ENCODE results near the gene SFXN1.

SFXN1 gene

GRCh38 chr5:175554296-175554695 lies 75.9 kb downstream of the SFXN1 start:
- Histone ChIP-seq H3K27me3 (ENCODE audit: control insufficient read depth, insufficient read depth, low read length) (no peaks in the 10 kb centered on the region), H3K4me1 (ENCODE audit: control insufficient read depth, insufficient read depth, low read length) (no peaks in the 10 kb centered on the region), H3K4me3 (ENCODE audit: low read length) (no peak overlapping the region), H3K9ac (ENCODE audit: low read length) (no peak overlapping the region), H3K36me3 (ENCODE audit: control insufficient read depth, insufficient read depth, low read length) (no peaks in the 10 kb centered on the region), H3K9me3 (ENCODE audit: control insufficient read depth, low read length) (no peaks in the 10 kb centered on the region)

DNA sequence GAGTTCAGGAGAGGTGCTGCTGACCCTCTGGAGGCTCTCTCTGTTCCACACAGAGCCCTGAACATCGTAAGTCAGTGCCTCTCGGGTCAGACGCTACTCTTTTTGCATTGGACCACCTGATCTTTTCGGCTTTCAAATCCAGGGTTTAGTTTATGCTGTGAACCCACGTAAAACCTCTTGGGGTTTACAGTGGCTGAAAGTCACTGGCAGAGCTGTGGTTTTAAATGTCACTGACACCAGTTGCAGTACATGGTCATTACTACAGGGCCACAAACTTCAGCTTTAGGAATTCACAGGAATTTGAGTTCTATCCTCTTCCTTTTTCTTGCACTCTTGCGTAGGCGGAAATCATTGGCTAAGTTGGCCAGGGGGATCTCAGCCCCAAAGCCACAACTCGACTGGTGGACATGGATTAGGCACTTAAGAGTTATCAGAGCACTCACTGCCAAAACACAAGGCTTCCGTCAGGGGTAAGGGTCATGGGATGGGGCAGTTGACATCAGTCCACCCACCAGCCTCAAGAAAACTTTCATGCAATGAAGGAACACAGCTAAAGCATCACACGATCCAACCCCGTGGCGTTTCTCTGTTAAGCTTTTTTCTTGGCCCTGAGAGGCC lies 76.9 kb downstream of the SFXN1 start:
- no peak overlapping the region for H3K9ac ChIP-seq (ENCODE audit: low read length)
- no peaks in the 10 kb centered on the region for H3K9me3 ChIP-seq (ENCODE audit: control insufficient read depth, low read length)
- H3K36me3 ChIP-seq (ENCODE audit: control insufficient read depth, insufficient read depth, low read length) = no peaks in the 10 kb centered on the region
- no peak overlapping the region for H3K4me3 ChIP-seq (ENCODE audit: low read length)
- H3K27me3 ChIP-seq (ENCODE audit: control insufficient read depth, insufficient read depth, low read length) = no peaks in the 10 kb centered on the region
- no peaks in the 10 kb centered on the region for H3K4me1 ChIP-seq (ENCODE audit: control insufficient read depth, insufficient read depth, low read length)

DNA sequence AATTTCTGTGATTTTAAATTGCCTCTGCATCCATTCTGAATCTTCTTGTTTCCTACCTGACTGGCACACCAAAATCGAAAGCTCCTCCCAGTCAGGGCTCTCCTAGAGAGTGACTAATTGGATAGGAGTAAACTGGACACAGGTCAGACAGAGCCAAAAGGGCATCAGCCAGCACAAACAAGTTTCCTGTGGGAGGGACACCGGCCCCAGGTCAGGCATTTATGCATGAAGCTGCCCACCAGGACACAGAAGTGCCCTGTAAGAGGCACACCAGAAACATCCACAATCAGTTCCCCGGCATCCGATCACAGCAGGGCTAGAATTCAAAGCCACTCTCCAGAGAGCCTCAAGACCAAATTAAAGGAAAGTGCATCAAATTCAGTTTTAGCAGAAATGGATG lies 78.4 kb downstream of the SFXN1 start:
- H3K9ac ChIP-seq (ENCODE audit: low read length) = no peak overlapping the region
- no peak overlapping the region for H3K4me3 ChIP-seq (ENCODE audit: low read length)
- no peaks in the 10 kb centered on the region for H3K4me1 ChIP-seq (ENCODE audit: control insufficient read depth, insufficient read depth, low read length)
- peaks cover 9% of the 10 kb centered on the region for H3K27me3 ChIP-seq (ENCODE audit: control insufficient read depth, insufficient read depth, low read length)
- H3K9me3 ChIP-seq (ENCODE audit: control insufficient read depth, low read length) = no peaks in the 10 kb centered on the region
- no peaks in the 10 kb centered on the region for H3K36me3 ChIP-seq (ENCODE audit: control insufficient read depth, insufficient read depth, low read length)

DNA sequence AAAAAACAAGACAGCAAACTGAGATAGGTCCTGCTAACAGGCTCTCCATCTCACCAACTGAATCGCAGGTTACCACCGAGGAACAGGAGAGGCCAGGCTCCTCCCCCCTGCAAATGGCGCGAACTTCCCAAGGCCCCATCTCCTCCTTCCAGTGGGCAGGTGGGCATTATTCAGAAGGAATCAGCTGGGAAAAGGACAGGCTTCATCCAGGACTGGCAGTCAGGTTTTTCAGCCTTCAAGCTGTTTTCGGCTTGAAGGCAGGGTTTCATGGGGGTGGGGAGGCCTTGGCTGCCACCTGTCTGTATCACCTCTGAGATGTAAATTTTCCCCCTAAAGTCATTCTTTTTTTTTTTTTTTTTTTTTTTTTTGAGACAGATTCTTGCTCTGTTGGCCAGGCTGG lies 79.4 kb downstream of the SFXN1 start:
- Histone ChIP-seq H3K9ac (ENCODE audit: low read length) (no peak overlapping the region), H3K4me1 (ENCODE audit: control insufficient read depth, insufficient read depth, low read length) (no peaks in the 10 kb centered on the region), H3K27me3 (ENCODE audit: control insufficient read depth, insufficient read depth, low read length) (peaks cover 10% of the 10 kb centered on the region), H3K9me3 (ENCODE audit: control insufficient read depth, low read length) (no peaks in the 10 kb centered on the region), H3K36me3 (ENCODE audit: control insufficient read depth, insufficient read depth, low read length) (no peaks in the 10 kb centered on the region), H3K4me3 (ENCODE audit: low read length) (no peak overlapping the region)

GRCh38 chr5:175558801-175559480 lies 80.6 kb downstream of the SFXN1 start:
- Histone ChIP-seq H3K4me1 (ENCODE audit: control insufficient read depth, insufficient read depth, low read length) (no peaks in the 10 kb centered on the region), H3K9me3 (ENCODE audit: control insufficient read depth, low read length) (no peaks in the 10 kb centered on the region), H3K36me3 (ENCODE audit: control insufficient read depth, insufficient read depth, low read length) (no peaks in the 10 kb centered on the region), H3K9ac (ENCODE audit: low read length) (no peak overlapping the region), H3K27me3 (ENCODE audit: control insufficient read depth, insufficient read depth, low read length) (peaks cover 10% of the 10 kb centered on the region), H3K4me3 (ENCODE audit: low read length) (no peak overlapping the region)

- H3K9ac ChIP-seq (ENCODE audit: low read length) = no peak overlapping the region
- H3K9me3 ChIP-seq (ENCODE audit: control insufficient read depth, low read length) = no peaks in the 10 kb centered on the region
- H3K4me3 ChIP-seq (ENCODE audit: low read length) = no peak overlapping the region
- no peaks in the 10 kb centered on the region for H3K36me3 ChIP-seq (ENCODE audit: control insufficient read depth, insufficient read depth, low read length)
- peaks cover 10% of the 10 kb centered on the region for H3K27me3 ChIP-seq (ENCODE audit: control insufficient read depth, insufficient read depth, low read length)
- no peaks in the 10 kb centered on the region for H3K4me1 ChIP-seq (ENCODE audit: control insufficient read depth, insufficient read depth, low read length)
Observed at GRCh38 chr5:175560011-175560410, 81.7 kb downstream of the SFXN1 start.

DNA sequence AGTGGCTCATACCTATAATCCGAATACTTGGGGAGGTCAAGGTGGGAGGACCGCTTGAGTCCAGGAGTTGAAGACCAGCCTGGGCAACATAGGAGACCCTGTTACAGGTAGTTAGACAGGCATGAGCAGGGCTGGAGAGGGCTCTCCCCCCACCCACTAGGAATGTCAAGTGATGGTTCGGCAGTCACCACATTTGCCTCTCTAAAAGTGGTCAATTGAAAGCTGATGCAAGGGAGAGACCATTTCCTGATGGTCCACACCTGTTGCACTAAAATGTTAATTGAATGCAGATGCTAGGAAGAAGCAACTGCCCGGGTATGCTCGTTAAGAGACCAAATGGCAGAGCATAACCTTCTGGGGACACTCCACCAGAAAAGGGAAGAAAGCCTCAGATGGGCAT lies 82.7 kb downstream of the SFXN1 start:
- Histone ChIP-seq H3K9ac (ENCODE audit: low read length) (no peak overlapping the region), H3K27me3 (ENCODE audit: control insufficient read depth, insufficient read depth, low read length) (peaks cover 10% of the 10 kb centered on the region), H3K36me3 (ENCODE audit: control insufficient read depth, insufficient read depth, low read length) (no peaks in the 10 kb centered on the region), H3K4me1 (ENCODE audit: control insufficient read depth, insufficient read depth, low read length) (no peaks in the 10 kb centered on the region), H3K4me3 (ENCODE audit: low read length) (no peak overlapping the region), H3K9me3 (ENCODE audit: control insufficient read depth, low read length) (no peaks in the 10 kb centered on the region)

DNA sequence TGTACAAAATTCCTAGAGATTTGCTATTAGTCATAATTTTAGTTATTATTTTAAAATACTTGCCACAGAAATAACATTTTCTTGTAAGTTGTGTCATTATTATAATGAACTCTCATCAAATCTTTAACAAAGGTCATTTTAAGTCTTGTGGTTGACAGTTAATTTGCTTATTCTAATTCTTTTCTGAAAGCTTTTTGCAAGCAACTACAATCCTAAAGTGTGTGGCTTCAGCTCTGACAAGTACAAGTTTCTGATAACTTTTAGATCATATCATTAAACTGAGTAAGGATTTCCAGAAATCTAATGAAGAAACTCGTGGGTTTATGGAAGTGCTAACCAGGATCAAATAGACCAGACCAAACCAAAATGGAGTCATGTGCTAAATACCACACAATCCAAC lies 86.4 kb downstream of the SFXN1 start:
- Histone ChIP-seq H3K4me1 (ENCODE audit: control insufficient read depth, insufficient read depth, low read length) (no peaks in the 10 kb centered on the region), H3K4me3 (ENCODE audit: low read length) (no peak overlapping the region), H3K36me3 (ENCODE audit: control insufficient read depth, insufficient read depth, low read length) (no peaks in the 10 kb centered on the region), H3K9ac (ENCODE audit: low read length) (no peak overlapping the region), H3K27me3 (ENCODE audit: control insufficient read depth, insufficient read depth, low read length) (peaks cover 10% of the 10 kb centered on the region), H3K9me3 (ENCODE audit: control insufficient read depth, low read length) (no peaks in the 10 kb centered on the region)

GRCh38 chr5:175566697-175567096 lies 88.3 kb downstream of the SFXN1 start:
- Histone ChIP-seq H3K4me3 (ENCODE audit: low read length) (no peak overlapping the region), H3K36me3 (ENCODE audit: control insufficient read depth, insufficient read depth, low read length) (no peaks in the 10 kb centered on the region), H3K9ac (ENCODE audit: low read length) (no peak overlapping the region), H3K27me3 (ENCODE audit: control insufficient read depth, insufficient read depth, low read length) (peaks cover 2% of the 10 kb centered on the region), H3K9me3 (ENCODE audit: control insufficient read depth, low read length) (no peaks in the 10 kb centered on the region), H3K4me1 (ENCODE audit: control insufficient read depth, insufficient read depth, low read length) (no peaks in the 10 kb centered on the region)

DNA sequence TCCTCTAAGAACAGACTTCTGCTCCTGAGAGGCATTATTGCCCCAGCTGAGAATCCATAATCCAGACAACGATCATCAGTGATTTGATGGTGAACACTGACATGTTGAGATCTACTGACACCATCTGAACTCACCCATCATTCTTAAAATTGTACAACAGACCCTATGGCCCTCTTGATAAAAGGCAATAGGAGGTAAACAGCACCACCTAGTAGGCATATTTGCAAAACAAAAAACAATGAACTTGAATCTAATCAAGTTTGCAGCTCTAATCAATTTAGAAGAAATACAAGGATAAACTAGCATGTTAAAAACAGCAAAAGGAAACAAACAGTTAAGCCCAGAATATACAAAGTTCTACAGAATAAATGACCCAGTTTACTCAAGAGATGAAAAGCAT lies 89.6 kb downstream of the SFXN1 start:
- Histone ChIP-seq H3K4me1 (ENCODE audit: control insufficient read depth, insufficient read depth, low read length) (no peaks in the 10 kb centered on the region), H3K4me3 (ENCODE audit: low read length) (no peak overlapping the region), H3K36me3 (ENCODE audit: control insufficient read depth, insufficient read depth, low read length) (no peaks in the 10 kb centered on the region), H3K9ac (ENCODE audit: low read length) (no peak overlapping the region), H3K27me3 (ENCODE audit: control insufficient read depth, insufficient read depth, low read length) (no peaks in the 10 kb centered on the region), H3K9me3 (ENCODE audit: control insufficient read depth, low read length) (no peaks in the 10 kb centered on the region)

- Histone ChIP-seq H3K9ac (ENCODE audit: low read length) (no peak overlapping the region), H3K4me1 (ENCODE audit: control insufficient read depth, insufficient read depth, low read length) (no peaks in the 10 kb centered on the region), H3K36me3 (ENCODE audit: control insufficient read depth, insufficient read depth, low read length) (no peaks in the 10 kb centered on the region), H3K9me3 (ENCODE audit: control insufficient read depth, low read length) (no peaks in the 10 kb centered on the region), H3K27me3 (ENCODE audit: control insufficient read depth, insufficient read depth, low read length) (no peaks in the 10 kb centered on the region), H3K4me3 (ENCODE audit: low read length) (no peak overlapping the region)
Observed at GRCh38 chr5:175569701-175570100, 91.3 kb downstream of the SFXN1 start.

DNA sequence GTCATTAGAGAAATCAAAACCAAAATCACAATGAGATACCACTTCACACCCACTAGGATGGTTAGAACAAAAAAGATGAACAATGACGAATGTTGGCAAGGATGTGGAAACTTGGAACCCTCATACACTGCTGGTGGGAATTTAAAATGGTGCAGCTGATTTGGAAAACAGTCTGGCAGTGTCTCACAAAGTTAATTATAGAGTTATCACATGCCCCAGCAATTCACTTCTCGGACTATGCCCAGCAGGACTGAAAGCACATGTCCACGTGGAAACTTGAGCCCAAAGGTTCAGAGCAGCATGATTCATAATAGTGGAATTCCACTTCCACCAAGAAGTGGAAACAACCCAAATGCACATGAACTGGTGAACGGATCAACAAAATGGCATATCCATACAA lies 94.5 kb downstream of the SFXN1 start:
- Histone ChIP-seq H3K36me3 (ENCODE audit: control insufficient read depth, insufficient read depth, low read length) (no peaks in the 10 kb centered on the region), H3K4me3 (ENCODE audit: low read length) (no peak overlapping the region), H3K4me1 (ENCODE audit: control insufficient read depth, insufficient read depth, low read length) (no peaks in the 10 kb centered on the region), H3K9me3 (ENCODE audit: control insufficient read depth, low read length) (no peaks in the 10 kb centered on the region), H3K27me3 (ENCODE audit: control insufficient read depth, insufficient read depth, low read length) (peaks cover 9% of the 10 kb centered on the region), H3K9ac (ENCODE audit: low read length) (no peak overlapping the region)

Data from mucosa of stomach (tissue), 1 donor.